Panc1 (cell line): ENCODE measurements around the gene ADAMTS7.

Experiments
- CTCF ChIP-seq: fragments of 450-650 bp; IDR thresholded peaks from 2 replicates; pipeline ENCODE4 v1.5.1; 2017; ENCODE audit warnings: mild to moderate bottlenecking
- TCF7L2 ChIP-seq: IDR thresholded peaks from 2 replicates; pipeline ENCODE4 v1.6.1; 2011; ENCODE audit warnings: mild to moderate bottlenecking, low read depth, low read length, inconsistent platforms

GRCh38 chr15:78800189-78800588 lies 11.1 kb downstream of the ADAMTS7 start:
- no peak for TF ChIP-seq CTCF
- TF ChIP-seq TCF7L2: no peak
